GM23248 (cell line): ENCODE results near the gene SPAAR. TPM values are rescaled to one million over a fixed set of nuclear protein-coding genes. Genes with fewer than 3 reads are reported as not detected.

ENCODE experiments used
- DNase-seq: peaks from one replicate; pipeline ENCODE4 v3.0.0-alpha.2; 2015
- H2AFZ ChIP-seq: fragments of 200-600 bp; sonication (generic); 2 replicates; pipeline ENCODE4 v1.6.1; 2016; ENCODE audit warnings: antibody characterized with exemption
- H3F3A ChIP-seq: fragments of 200-600 bp; sonication (generic); 2 replicates; pipeline ENCODE4 v1.6.1; 2016; ENCODE audit warnings: mild to moderate bottlenecking, antibody characterized with exemption, mixed run types; ENCODE audit not compliant: insufficient read depth
- H3K27ac ChIP-seq: fragments of 200-600 bp; sonication (generic); 2 replicates; pipeline ENCODE4 v1.5.1; 2016; ENCODE audit warnings: mild to moderate bottlenecking
- H3K27me3 ChIP-seq: fragments of 200-600 bp; sonication (generic); replicated peaks from 2 replicates; pipeline ENCODE4 v1.6.1; 2016; ENCODE audit warnings: mild to moderate bottlenecking; ENCODE audit not compliant: insufficient read depth
- H3K36me3 ChIP-seq: fragments of 200-600 bp; sonication (generic); 2 replicates; pipeline ENCODE4 v1.6.1; 2016; ENCODE audit warnings: low read depth, mild to moderate bottlenecking
- H3K4me1 ChIP-seq: fragments of 200-600 bp; sonication (generic); 2 replicates; pipeline ENCODE4 v1.6.1; 2016; ENCODE audit warnings: mild to moderate bottlenecking; ENCODE audit not compliant: insufficient read depth
- H3K4me2 ChIP-seq: fragments of 200-600 bp; sonication (generic); one replicate; pipeline ENCODE4 v1.6.1; 2016; ENCODE audit warnings: mild to moderate bottlenecking; ENCODE audit not compliant: unreplicated experiment
- H3K4me3 ChIP-seq: fragments of 200-600 bp; sonication (generic); 2 replicates; pipeline ENCODE4 v1.5.1; 2016; ENCODE audit warnings: mild to moderate bottlenecking
- H3K79me2 ChIP-seq: fragments of 200-600 bp; sonication (generic); 2 replicates; pipeline ENCODE4 v1.6.1; 2016; ENCODE audit warnings: mild to moderate bottlenecking; ENCODE audit not compliant: insufficient read depth
- H3K9ac ChIP-seq: fragments of 200-600 bp; sonication (generic); 2 replicates; pipeline ENCODE4 v1.6.1; 2016; ENCODE audit warnings: mild to moderate bottlenecking
- H3K9me2 ChIP-seq: fragments of 200-600 bp; sonication (generic); 2 replicates; pipeline ENCODE4 v1.6.1; 2016; ENCODE audit warnings: mixed run types, mild to moderate bottlenecking, moderate library complexity; ENCODE audit not compliant: insufficient read depth
- H3K9me3 ChIP-seq: fragments of 200-600 bp; sonication (generic); one replicate; pipeline ENCODE4 v1.6.1; 2017; ENCODE audit warnings: low read depth
- H4K20me1 ChIP-seq: fragments of 200-600 bp; sonication (generic); 2 replicates; pipeline ENCODE4 v1.6.0; 2016; ENCODE audit not compliant: insufficient read depth
- EZH2 ChIP-seq: fragments of 200-600 bp; sonication (generic); IDR thresholded peaks from 2 replicates; pipeline ENCODE4 v1.6.1; 2018; ENCODE audit warnings: antibody characterized with exemption, mild to moderate bottlenecking; ENCODE audit not compliant: insufficient read depth, poor library complexity, severe bottlenecking
- EZH2phosphoT487 ChIP-seq: fragments of 200-600 bp; sonication (generic); IDR thresholded peaks from 2 replicates; pipeline ENCODE4 v1.6.1; 2018; ENCODE audit warnings: antibody characterized with exemption, moderate library complexity, mild to moderate bottlenecking, low read depth; ENCODE audit not compliant: insufficient read depth
- WGBS, 2 experiments: methylation state at CpG; one replicate each; pipeline ENCODE4 v1.1.6; 2015 to 2017; ENCODE audit warnings: low lambda C conversion rate in 2 of 2, low coverage in 1 of 2; ENCODE audit errors: missing lambda C conversion rate in 2 of 2; 5-methylcytosine and 5-hydroxymethylcytosine counted together
- in situ Hi-C: fragments of 300-500 bp; cut with MboI; formaldehyde crosslinking; loops from 2 replicates; pipeline ENCODE4 v1.15.0; 2020
- polyA plus RNA-seq: library from polyadenylated mRNA; unstranded; fragments of >200 nt; fragmentation: Nextera tagmentation; extraction: Ambion mirVana; gene quantifications from 2 replicates; pipeline ENCODE4 v1.2.1, GENCODE V29; 2016
- total RNA-seq: library from RNA; depleted of rRNA; stranded (reverse); fragments of >200 nt; shearing (Covaris generic); gene quantifications from 2 replicates; pipeline ENCODE4 v1.2.3, GENCODE V29; 2014

SPAAR gene
- total and polyA plus RNA-seq, 2 experiments from 2014 or later: 0.39 TPM; not detected in 1

GRCh38 chr9:35919212-35920008 lies 10.1 kb downstream of the SPAAR start:
- peak overlapping the region; percentile 18 for H3K27ac ChIP-seq
- TF ChIP-seq EZH2phosphoT487 (no peak), EZH2 (no peak)
- H3K36me3 ChIP-seq: no peaks in the 10 kb centered on the region
- H3K4me1 ChIP-seq: peaks cover 19% of the 10 kb centered on the region
- H4K20me1 ChIP-seq: no peaks in the 10 kb centered on the region
- no peaks in the 10 kb centered on the region for H3K9me3 ChIP-seq
- no peak for DNase-seq
- H3K27me3 ChIP-seq: no peaks in the 10 kb centered on the region
- 82 to 83% methylated on average over 3 of the region's 3 CpGs for WGBS, 2 experiments
- no peak overlapping the region for H3K4me2 ChIP-seq
- peaks cover 25% of the 10 kb centered on the region for H3F3A ChIP-seq
- H2AFZ ChIP-seq: peak overlapping the region; percentile 57
- no peak overlapping the region for H3K9ac ChIP-seq
- H3K79me2 ChIP-seq: no peaks in the 10 kb centered on the region
- H3K4me3 ChIP-seq: no peak overlapping the region
- no peaks in the 10 kb centered on the region for H3K9me2 ChIP-seq
- in situ Hi-C loops: no loop called here

- no peak for TF ChIP-seq EZH2phosphoT487
- no peak for TF ChIP-seq EZH2
- Histone ChIP-seq H3K9me3 (no peaks in the 10 kb centered on the region), H3K79me2 (no peaks in the 10 kb centered on the region), H3K9me2 (no peaks in the 10 kb centered on the region), H3K4me2 (no peak overlapping the region), H3K9ac (no peak overlapping the region), H3K4me3 (no peak overlapping the region), H3K36me3 (no peaks in the 10 kb centered on the region), H2AFZ (peak overlapping the region; percentile 57), H3F3A (peaks cover 32% of the 10 kb centered on the region), H3K4me1 (peaks cover 26% of the 10 kb centered on the region), H3K27ac (peak overlapping the region; percentile 18), H3K27me3 (no peaks in the 10 kb centered on the region), H4K20me1 (no peaks in the 10 kb centered on the region)
- 91 to 96% methylated on average over 4 of the region's 4 CpGs for WGBS, 2 experiments
- in situ Hi-C loops: no loop called here
- peak; percentile 54 for DNase-seq
These were observed 10.8 kb downstream of the SPAAR start for GRCh38 chr9:35920051-35920620.

GRCh38 chr9:35923598-35923926 lies 14.3 kb downstream of the SPAAR start:
- Histone ChIP-seq H3K4me3 (peak overlapping the region; percentile 61), H3K4me1 (peaks cover 34% of the 10 kb centered on the region), H3K79me2 (no peaks in the 10 kb centered on the region), H3K27me3 (no peaks in the 10 kb centered on the region), H3F3A (peaks cover 42% of the 10 kb centered on the region), H2AFZ (peak overlapping the region; percentile 47), H3K27ac (peak overlapping the region; percentile 98), H4K20me1 (no peaks in the 10 kb centered on the region), H3K36me3 (no peaks in the 10 kb centered on the region), H3K9me2 (no peaks in the 10 kb centered on the region), H3K9ac (peak overlapping the region; percentile 83), H3K9me3 (no peaks in the 10 kb centered on the region), H3K4me2 (peak overlapping the region; percentile 82)
- WGBS, 2 experiments: 100% methylated on average over 1 of the region's 1 CpG
- in situ Hi-C loops: no loop called here
- no peak for DNase-seq
- TF ChIP-seq EZH2phosphoT487 (no peak), EZH2 (no peak)

GRCh38 chr9:35923927-35924763 lies 14.9 kb downstream of the SPAAR start:
- no peaks in the 10 kb centered on the region for H3K79me2 ChIP-seq
- H3K4me2 ChIP-seq: peak overlapping the region; percentile 82
- in situ Hi-C loops: no loop called here
- H3F3A ChIP-seq: peaks cover 39% of the 10 kb centered on the region
- H2AFZ ChIP-seq: peak overlapping the region; percentile 47
- H3K9me3 ChIP-seq: no peaks in the 10 kb centered on the region
- no peaks in the 10 kb centered on the region for H4K20me1 ChIP-seq
- no peaks in the 10 kb centered on the region for H3K9me2 ChIP-seq
- no peak for TF ChIP-seq EZH2phosphoT487
- no peak for TF ChIP-seq EZH2
- H3K27me3 ChIP-seq: no peaks in the 10 kb centered on the region
- peak overlapping the region; percentile 61 for H3K4me3 ChIP-seq
- peak overlapping the region; percentile 98 for H3K27ac ChIP-seq
- H3K9ac ChIP-seq: peak overlapping the region; percentile 83
- H3K4me1 ChIP-seq: peaks cover 40% of the 10 kb centered on the region
- DNase-seq: peak; percentile 97
- WGBS, 2 experiments: 15 to 16% methylated on average over 9 of the region's 9 CpGs
- no peaks in the 10 kb centered on the region for H3K36me3 ChIP-seq
